Activated T-cell treated with anti-CD3 and anti-CD28 coated beads, Interleukin-2, amount 50 U/mL, for 72 hours (primary cell): Measurements from ENCODE around the gene E2F8. TPM values are rescaled to one million over a fixed set of nuclear protein-coding genes. Genes with fewer than 3 reads are reported as not detected.

ENCODE experiments used
- ATAC-seq, 2 donors: fragments of 150-1000 bp; cut with Tn5 transposase; replicated peaks in 1 of 2; 2 replicates each; pipeline ENCODE4 v1.10.0; 2021; ENCODE audit warnings: moderate library complexity in 2 of 2, mild to moderate bottlenecking in 1 of 2
- DNase-seq, 2 donors: peaks; one replicate each; pipeline ENCODE4 v3.0.0; 2021 to 2022; ENCODE audit warnings: mixed read lengths in 1 of 2
- H3K27ac Mint-ChIP-seq: one replicate; pipeline ENCODE4 v1.8.0; 2022; ENCODE audit warnings: mild to moderate bottlenecking, moderate library complexity, mixed read lengths
- H3K27me3 Mint-ChIP-seq: one replicate; pipeline ENCODE4 v1.8.0; 2022; ENCODE audit warnings: low read depth, mixed read lengths
- H3K36me3 Mint-ChIP-seq, 2 donors: one replicate each; pipeline ENCODE4 v1.8.0; 2022; ENCODE audit warnings: mixed read lengths in 2 of 2, mild to moderate bottlenecking in 1 of 2; ENCODE audit not compliant: insufficient read depth in 2 of 2
- H3K4me1 Mint-ChIP-seq: one replicate; pipeline ENCODE4 v1.8.0; 2022; ENCODE audit warnings: low read depth, mixed read lengths
- H3K4me3 Mint-ChIP-seq, 2 donors: one replicate each; pipeline ENCODE4 v1.8.0; 2022; ENCODE audit warnings: mild to moderate bottlenecking in 2 of 2, mixed read lengths in 2 of 2, moderate library complexity in 2 of 2
- H3K9me3 Mint-ChIP-seq, 2 donors: one replicate each; pipeline ENCODE4 v1.8.0; 2022; ENCODE audit warnings: mixed read lengths in 2 of 2
- total RNA-seq, 2 donors: library from RNA; stranded (reverse); gene quantifications; one replicate each; pipeline ENCODE4 v1.2.3, GENCODE V29; 2022

The E2F8 gene
- total RNA-seq, 2 donors from 2014 or later: 15.7 to 21.1 TPM

GRCh38 chr11:19181531-19182261, 59.0 kb downstream of the E2F8 start:
- no peaks in the 10 kb centered on the region for H3K9me3 Mint-ChIP-seq
- no peaks in the 10 kb centered on the region for H3K4me1 Mint-ChIP-seq
- ATAC-seq (no peak), DNase-seq (no peak)
- no peak overlapping the region for H3K4me3 Mint-ChIP-seq
- no peaks in the 10 kb centered on the region for H3K27me3 Mint-ChIP-seq
- peaks cover 0 to under 1% of the 10 kb centered on the region in 2 donors for H3K36me3 Mint-ChIP-seq
- H3K27ac Mint-ChIP-seq: no peak overlapping the region

DNA sequence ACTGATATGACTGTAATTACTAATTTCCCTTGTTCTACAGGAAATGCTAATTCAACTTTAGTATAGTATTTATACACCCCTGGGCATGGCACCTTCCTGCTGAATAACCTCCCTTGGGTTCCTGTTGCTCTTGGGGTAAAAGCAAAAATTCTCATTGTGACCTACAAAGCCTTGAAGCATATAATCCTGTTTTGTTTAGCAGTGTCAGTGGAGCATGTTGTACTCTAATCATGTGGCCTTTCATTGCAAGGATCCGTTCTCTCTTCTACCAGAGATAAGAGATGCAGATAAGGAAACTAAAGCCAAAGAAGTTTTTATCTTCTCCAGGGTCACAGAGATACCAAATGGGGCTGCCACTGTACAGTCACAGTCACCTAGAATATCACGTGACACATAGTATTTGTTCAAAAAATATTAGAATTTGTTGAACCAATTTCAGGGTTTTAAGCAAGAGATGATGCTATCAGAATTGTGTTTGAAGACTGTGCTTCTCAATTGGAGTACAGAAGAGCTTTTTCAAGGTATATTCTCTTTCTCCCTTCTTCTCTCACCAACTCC, 64.0 kb downstream of the E2F8 start:
- Mint-ChIP-seq H3K4me1 (no peaks in the 10 kb centered on the region), H3K27ac (no peak overlapping the region), H3K4me3 (no peak overlapping the region), H3K27me3 (no peaks in the 10 kb centered on the region), H3K36me3 (peaks cover 2 to 17% of the 10 kb centered on the region in 2 donors), H3K9me3 (no peaks in the 10 kb centered on the region)
- no peak for DNase-seq
- no peak for ATAC-seq

Other genes with a start within 250 kb of the E2F8 start
- gene MRGPRX2, start 180.2 kb downstream of the E2F8 start, total RNA-seq: under 1 TPM in 1 of 2 donors, not detected in 1; 0.16 TPM
- gene ZDHHC13, start 123.8 kb downstream of the E2F8 start, total RNA-seq: 10 to 100 TPM; 25.1 to 26.3 TPM
- gene CSRP3, start 39.0 kb downstream of the E2F8 start, total RNA-seq: not detected